Retinal pigment epithelial cell (primary cell): ENCODE results near the gene GIPC2.

ENCODE experiments used
- DNase-seq: peaks from one replicate; pipeline ENCODE4 v3.0.0-alpha.2; 2010; ENCODE audit warnings: low read depth
- H3K4me3 ChIP-seq: 2 replicates; pipeline ENCODE4 v1.5.1; 2011; ENCODE audit warnings: mild to moderate bottlenecking, low read length, control low read depth, moderate library complexity
- CTCF ChIP-seq: conservative IDR thresholded peaks from 2 replicates; pipeline ENCODE4 v1.5.1; 2011; ENCODE audit warnings: low read depth, low read length, control low read depth, inconsistent platforms

The GIPC2 gene

GRCh38 chr1:78053498-78053897, 7.7 kb downstream of the GIPC2 start:
- no peak for DNase-seq
- no peak overlapping the region for H3K4me3 ChIP-seq
- no peak for TF ChIP-seq CTCF

GRCh38 chr1:78054559-78054958, 8.8 kb downstream of the GIPC2 start:
- H3K4me3 ChIP-seq: no peak overlapping the region
- no peak for DNase-seq
- TF ChIP-seq CTCF: no peak

GRCh38 chr1:78054972-78055371, 9.2 kb downstream of the GIPC2 start:
- DNase-seq: no peak
- TF ChIP-seq CTCF: no peak
- H3K4me3 ChIP-seq: no peak overlapping the region

- no peak for DNase-seq
- no peak for TF ChIP-seq CTCF
- H3K4me3 ChIP-seq: no peak overlapping the region
Measured at GRCh38 chr1:78055565-78056132, 9.9 kb downstream of the GIPC2 start.

GRCh38 chr1:78058670-78059069, 12.9 kb downstream of the GIPC2 start:
- no peak for TF ChIP-seq CTCF
- no peak for DNase-seq
- H3K4me3 ChIP-seq: no peak overlapping the region

GRCh38 chr1:78060857-78061563, 15.2 kb downstream of the GIPC2 start:
- DNase-seq: no peak
- TF ChIP-seq CTCF: no peak
- H3K4me3 ChIP-seq: no peak overlapping the region
